ENCODE measurements around the gene CMSS1.

CMSS1 gene

DNA sequence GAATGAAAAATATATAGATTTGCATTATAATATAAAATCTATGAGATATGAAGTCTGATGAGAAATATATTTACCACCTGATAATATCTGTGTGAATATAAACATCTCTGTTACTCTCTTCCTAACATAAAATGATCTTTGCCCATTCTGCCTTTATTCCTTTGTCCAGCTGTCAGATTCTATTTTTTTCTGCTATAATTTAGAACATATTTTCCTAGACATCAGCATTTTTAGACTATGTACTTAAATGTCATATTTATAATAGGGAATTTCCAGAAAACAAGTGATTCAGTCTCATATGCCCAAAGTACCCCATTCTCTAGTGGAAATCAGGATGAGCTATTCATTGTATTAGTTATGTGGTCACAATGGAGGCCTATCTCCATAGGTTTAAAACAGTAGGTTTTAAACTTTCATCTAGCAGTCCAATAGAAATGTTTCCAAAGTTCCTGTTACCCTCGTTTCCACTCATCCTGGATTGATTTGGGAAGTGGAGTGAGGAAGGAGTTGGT lies 213.3 kb downstream of the CMSS1 start:
- no peak for DNase-seq (ENCODE audit: extremely low spot score)
- ChIA-PET POLR2A (no interaction called here), CTCF (no interaction called here)
- TF ChIP-seq FOXK2 (IDR thresholded peaks at IDR 0.05) (no peak), LEF1 (IDR thresholded peaks at IDR 0.05; ENCODE audit: borderline replicate concordance) (no peak), FOXA1 (IDR thresholded peaks at IDR 0.05) (no peak), SUZ12 (IDR thresholded peaks at IDR 0.05) (no peak), ELF4 (IDR thresholded peaks at IDR 0.05) (no peak), CTBP1 (IDR thresholded peaks at IDR 0.05; ENCODE audit: borderline replicate concordance) (no peak), BHLHE40 (IDR thresholded peaks at IDR 0.05; ENCODE audit: borderline replicate concordance) (no peak), HDGF (IDR thresholded peaks at IDR 0.05; ENCODE audit: borderline replicate concordance) (no peak), ZNF384 (IDR thresholded peaks at IDR 0.05) (no peak), NFRKB (IDR thresholded peaks at IDR 0.05) (no peak), FOXM1 (IDR thresholded peaks at IDR 0.05; ENCODE audit: borderline replicate concordance) (no peak)

DNA sequence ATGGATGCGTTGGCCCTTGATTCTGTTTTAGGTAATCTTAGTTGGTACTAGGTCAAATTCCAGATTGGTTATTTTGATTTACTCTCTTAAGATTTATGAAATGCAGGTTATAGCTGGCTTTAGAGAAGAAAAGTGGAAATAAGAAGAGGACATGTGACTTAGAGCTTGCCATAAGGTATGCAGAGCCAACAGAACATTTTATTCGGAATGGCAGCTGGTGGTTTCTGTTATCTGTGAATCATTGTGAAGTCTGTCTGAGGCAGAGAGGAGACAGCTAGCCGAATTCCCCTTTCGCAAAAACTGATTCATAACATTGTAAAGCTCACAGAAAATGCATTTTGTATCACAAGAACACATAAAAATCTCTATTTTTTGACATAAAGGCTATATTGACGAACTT lies 214.6 kb downstream of the CMSS1 start:
- TF ChIP-seq PKNOX1 (IDR thresholded peaks at IDR 0.05) (no peak), FOXK2 (IDR thresholded peaks at IDR 0.05) (no peak), FOXA1 (IDR thresholded peaks at IDR 0.05) (no peak), TARDBP (IDR thresholded peaks at IDR 0.05) (no peak), ELF4 (IDR thresholded peaks at IDR 0.05) (no peak), NFRKB (IDR thresholded peaks at IDR 0.05) (no peak), ARNT (IDR thresholded peaks at IDR 0.05) (no peak), CTBP1 (IDR thresholded peaks at IDR 0.05; ENCODE audit: borderline replicate concordance) (no peak), BHLHE40 (IDR thresholded peaks at IDR 0.05; ENCODE audit: borderline replicate concordance) (no peak), L3MBTL2 (conservative IDR thresholded peaks at IDR 0.05) (no peak), ZNF384 (IDR thresholded peaks at IDR 0.05) (no peak), LEF1 (IDR thresholded peaks at IDR 0.05; ENCODE audit: borderline replicate concordance) (no peak), SUZ12 (IDR thresholded peaks at IDR 0.05) (no peak), HDGF (IDR thresholded peaks at IDR 0.05; ENCODE audit: borderline replicate concordance) (no peak), FOXM1 (IDR thresholded peaks at IDR 0.05; ENCODE audit: borderline replicate concordance) (no peak), SP1 (IDR thresholded peaks at IDR 0.05) (no peak)
- no peak for DNase-seq (ENCODE audit: extremely low spot score)
- POLR2A ChIA-PET = no interaction called here
- CTCF ChIA-PET = no interaction called here

- POLR2A ChIA-PET = no interaction called here
These were observed 215.5 kb downstream of the CMSS1 start for GRCh38 chr3:100033184-100033583.

GRCh38 chr3:100033903-100034471 lies 216.3 kb downstream of the CMSS1 start:
- CTCF ChIA-PET = no interaction called here
- TF ChIP-seq FOXM1 (IDR thresholded peaks at IDR 0.05; ENCODE audit: borderline replicate concordance) (no peak), LEF1 (IDR thresholded peaks at IDR 0.05; ENCODE audit: borderline replicate concordance) (no peak), SP1 (IDR thresholded peaks at IDR 0.05) (no peak), HDGF (IDR thresholded peaks at IDR 0.05; ENCODE audit: borderline replicate concordance) (no peak), NFRKB (IDR thresholded peaks at IDR 0.05) (no peak), TARDBP (IDR thresholded peaks at IDR 0.05) (no peak), SUZ12 (IDR thresholded peaks at IDR 0.05) (no peak), FOXK2 (IDR thresholded peaks at IDR 0.05) (no peak), ELF4 (IDR thresholded peaks at IDR 0.05) (no peak), CTBP1 (IDR thresholded peaks at IDR 0.05; ENCODE audit: borderline replicate concordance) (no peak), FOXA1 (IDR thresholded peaks at IDR 0.05) (no peak), BHLHE40 (IDR thresholded peaks at IDR 0.05; ENCODE audit: borderline replicate concordance) (no peak), L3MBTL2 (conservative IDR thresholded peaks at IDR 0.05) (no peak), PKNOX1 (IDR thresholded peaks at IDR 0.05) (no peak), ARNT (IDR thresholded peaks at IDR 0.05) (no peak), ZNF384 (IDR thresholded peaks at IDR 0.05) (no peak)
- DNase-seq (ENCODE audit: extremely low spot score) = no peak
- POLR2A ChIA-PET = no interaction called here

More at GRCh38 chr3:100033184-100033583, 215.5 kb downstream of the CMSS1 start:
- no peak for TF ChIP-seq ELF4 (IDR thresholded peaks at IDR 0.05)
- TF ChIP-seq ZNF384 (IDR thresholded peaks at IDR 0.05) = no peak
- TF ChIP-seq SUZ12 (IDR thresholded peaks at IDR 0.05) = no peak
- no peak for TF ChIP-seq FOXM1 (IDR thresholded peaks at IDR 0.05; ENCODE audit: borderline replicate concordance)
- TF ChIP-seq L3MBTL2 (conservative IDR thresholded peaks at IDR 0.05) = no peak
- TF ChIP-seq LEF1 (IDR thresholded peaks at IDR 0.05; ENCODE audit: borderline replicate concordance) = no peak
- no peak for TF ChIP-seq FOXK2 (IDR thresholded peaks at IDR 0.05)
- TF ChIP-seq ARNT (IDR thresholded peaks at IDR 0.05) = no peak
- CTCF ChIA-PET = no interaction called here
- DNase-seq (ENCODE audit: extremely low spot score) = no peak

GRCh38 chr3:100039075-100039474 lies 221.4 kb downstream of the CMSS1 start:
- TF ChIP-seq LEF1 (IDR thresholded peaks at IDR 0.05; ENCODE audit: borderline replicate concordance) (no peak), HDGF (IDR thresholded peaks at IDR 0.05; ENCODE audit: borderline replicate concordance) (no peak), NFRKB (IDR thresholded peaks at IDR 0.05) (no peak), TARDBP (IDR thresholded peaks at IDR 0.05) (no peak), L3MBTL2 (conservative IDR thresholded peaks at IDR 0.05) (no peak), SUZ12 (IDR thresholded peaks at IDR 0.05) (no peak), ELF4 (IDR thresholded peaks at IDR 0.05) (no peak), FOXK2 (IDR thresholded peaks at IDR 0.05) (no peak), FOXA1 (IDR thresholded peaks at IDR 0.05) (no peak), PKNOX1 (IDR thresholded peaks at IDR 0.05) (no peak), SP1 (IDR thresholded peaks at IDR 0.05) (no peak), CTBP1 (IDR thresholded peaks at IDR 0.05; ENCODE audit: borderline replicate concordance) (no peak), BHLHE40 (IDR thresholded peaks at IDR 0.05; ENCODE audit: borderline replicate concordance) (no peak)
- POLR2A ChIA-PET = no interaction called here
- CTCF ChIA-PET = interaction anchor here (0.5 kb wide), 1 partner anchor 413 kb away, joined by 3 read pairs; no protein-coding TSS in a partner anchor
- DNase-seq (ENCODE audit: extremely low spot score) = no peak
